ENCODE data around the gene EML2. TPM values are rescaled to one million over a fixed set of nuclear protein-coding genes. Genes with fewer than 3 reads are reported as not detected.

Gene EML2
- total and polyA plus RNA-seq, 10 of the 15 experiments (the other 5 are each of a cell fraction or from before 2014, with no cell fraction given), result 1.6 to 64.0 (median 27.5) TPM

DNA sequence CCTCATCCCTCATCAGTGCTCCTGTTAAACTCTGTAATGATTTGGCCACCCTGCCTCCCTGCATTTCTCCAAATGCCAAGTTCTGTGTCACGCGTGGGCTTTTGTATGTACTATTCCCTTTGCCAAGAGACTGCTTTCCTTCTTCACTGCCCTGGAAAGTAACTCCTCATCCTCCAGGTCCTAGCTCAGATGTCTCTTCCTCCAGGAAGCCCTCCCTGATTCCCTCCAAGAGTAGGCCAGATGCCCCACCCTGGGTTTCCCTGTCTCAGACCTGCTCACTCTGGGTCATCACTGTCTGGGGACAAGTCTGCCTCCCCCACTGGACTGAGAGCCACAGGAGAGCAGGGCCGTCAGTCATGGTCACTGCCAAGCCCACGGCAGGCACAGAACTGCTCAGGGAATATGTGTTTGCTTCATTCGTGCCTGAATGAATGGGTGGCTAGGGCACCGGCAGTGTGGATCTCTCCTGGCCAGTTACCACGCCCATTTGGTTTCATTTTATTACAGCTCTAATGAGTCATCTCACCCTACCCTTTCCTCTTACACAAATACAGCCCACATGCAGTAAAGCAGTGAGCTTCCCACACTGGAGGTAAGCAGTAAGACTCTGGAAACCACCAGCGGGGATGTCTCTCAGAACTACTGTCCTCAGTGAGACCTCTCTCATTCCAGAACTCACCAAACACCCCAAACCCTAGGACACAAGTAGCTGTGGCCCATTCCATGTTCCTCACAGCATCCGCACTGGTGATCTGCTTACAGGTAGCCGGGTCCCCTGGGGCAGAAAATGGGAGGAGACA lies 25.1 kb downstream of the EML2 start (continued):
- 0 out of 2 replicates have a peak, but pooled peaks have one; percentile 22 for TF ChIP-seq HCFC1 (IDR thresholded peaks at IDR 0.05; ENCODE audit: low read length)
- TF ChIP-seq TBL1XR1 (IDR thresholded peaks at IDR 0.05; ENCODE audit: low read depth, low read length), result no peak
- TF ChIP-seq, protein P1, sequence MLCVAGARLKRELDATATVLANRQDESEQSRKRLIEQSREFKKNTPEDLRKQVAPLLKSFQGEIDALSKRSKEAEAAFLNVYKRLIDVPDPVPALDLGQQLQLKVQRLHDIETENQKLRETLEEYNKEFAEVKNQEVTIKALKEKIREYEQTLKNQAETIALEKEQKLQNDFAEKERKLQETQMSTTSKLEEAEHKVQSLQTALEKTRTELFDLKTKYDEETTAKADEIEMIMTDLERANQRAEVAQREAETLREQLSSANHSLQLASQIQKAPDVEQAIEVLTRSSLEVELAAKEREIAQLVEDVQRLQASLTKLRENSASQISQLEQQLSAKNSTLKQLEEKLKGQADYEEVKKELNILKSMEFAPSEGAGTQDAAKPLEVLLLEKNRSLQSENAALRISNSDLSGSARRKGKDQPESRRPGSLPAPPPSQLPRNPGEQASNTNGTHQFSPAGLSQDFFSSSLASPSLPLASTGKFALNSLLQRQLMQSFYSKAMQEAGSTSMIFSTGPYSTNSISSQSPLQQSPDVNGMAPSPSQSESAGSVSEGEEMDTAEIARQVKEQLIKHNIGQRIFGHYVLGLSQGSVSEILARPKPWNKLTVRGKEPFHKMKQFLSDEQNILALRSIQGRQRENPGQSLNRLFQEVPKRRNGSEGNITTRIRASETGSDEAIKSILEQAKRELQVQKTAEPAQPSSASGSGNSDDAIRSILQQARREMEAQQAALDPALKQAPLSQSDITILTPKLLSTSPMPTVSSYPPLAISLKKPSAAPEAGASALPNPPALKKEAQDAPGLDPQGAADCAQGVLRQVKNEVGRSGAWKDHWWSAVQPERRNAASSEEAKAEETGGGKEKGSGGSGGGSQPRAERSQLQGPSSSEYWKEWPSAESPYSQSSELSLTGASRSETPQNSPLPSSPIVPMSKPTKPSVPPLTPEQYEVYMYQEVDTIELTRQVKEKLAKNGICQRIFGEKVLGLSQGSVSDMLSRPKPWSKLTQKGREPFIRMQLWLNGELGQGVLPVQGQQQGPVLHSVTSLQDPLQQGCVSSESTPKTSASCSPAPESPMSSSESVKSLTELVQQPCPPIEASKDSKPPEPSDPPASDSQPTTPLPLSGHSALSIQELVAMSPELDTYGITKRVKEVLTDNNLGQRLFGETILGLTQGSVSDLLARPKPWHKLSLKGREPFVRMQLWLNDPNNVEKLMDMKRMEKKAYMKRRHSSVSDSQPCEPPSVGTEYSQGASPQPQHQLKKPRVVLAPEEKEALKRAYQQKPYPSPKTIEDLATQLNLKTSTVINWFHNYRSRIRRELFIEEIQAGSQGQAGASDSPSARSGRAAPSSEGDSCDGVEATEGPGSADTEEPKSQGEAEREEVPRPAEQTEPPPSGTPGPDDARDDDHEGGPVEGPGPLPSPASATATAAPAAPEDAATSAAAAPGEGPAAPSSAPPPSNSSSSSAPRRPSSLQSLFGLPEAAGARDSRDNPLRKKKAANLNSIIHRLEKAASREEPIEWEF (IDR thresholded peaks at IDR 0.05; ENCODE audit: insufficient replicate concordance, low read depth, low read length), result no peak
- no peak for TF ChIP-seq LARP7 (IDR thresholded peaks at IDR 0.05)
- TF ChIP-seq HDAC2 (IDR thresholded peaks at IDR 0.05), result no peak
- TF ChIP-seq RELA (IDR thresholded peaks at IDR 0.05; ENCODE audit: borderline replicate concordance, partially characterized antibody), result no peak
- TF ChIP-seq, protein P2, sequence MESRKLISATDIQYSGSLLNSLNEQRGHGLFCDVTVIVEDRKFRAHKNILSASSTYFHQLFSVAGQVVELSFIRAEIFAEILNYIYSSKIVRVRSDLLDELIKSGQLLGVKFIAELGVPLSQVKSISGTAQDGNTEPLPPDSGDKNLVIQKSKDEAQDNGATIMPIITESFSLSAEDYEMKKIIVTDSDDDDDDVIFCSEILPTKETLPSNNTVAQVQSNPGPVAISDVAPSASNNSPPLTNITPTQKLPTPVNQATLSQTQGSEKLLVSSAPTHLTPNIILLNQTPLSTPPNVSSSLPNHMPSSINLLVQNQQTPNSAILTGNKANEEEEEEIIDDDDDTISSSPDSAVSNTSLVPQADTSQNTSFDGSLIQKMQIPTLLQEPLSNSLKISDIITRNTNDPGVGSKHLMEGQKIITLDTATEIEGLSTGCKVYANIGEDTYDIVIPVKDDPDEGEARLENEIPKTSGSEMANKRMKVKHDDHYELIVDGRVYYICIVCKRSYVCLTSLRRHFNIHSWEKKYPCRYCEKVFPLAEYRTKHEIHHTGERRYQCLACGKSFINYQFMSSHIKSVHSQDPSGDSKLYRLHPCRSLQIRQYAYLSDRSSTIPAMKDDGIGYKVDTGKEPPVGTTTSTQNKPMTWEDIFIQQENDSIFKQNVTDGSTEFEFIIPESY (IDR thresholded peaks at IDR 0.05), result no peak
- TF ChIP-seq, protein P3, sequence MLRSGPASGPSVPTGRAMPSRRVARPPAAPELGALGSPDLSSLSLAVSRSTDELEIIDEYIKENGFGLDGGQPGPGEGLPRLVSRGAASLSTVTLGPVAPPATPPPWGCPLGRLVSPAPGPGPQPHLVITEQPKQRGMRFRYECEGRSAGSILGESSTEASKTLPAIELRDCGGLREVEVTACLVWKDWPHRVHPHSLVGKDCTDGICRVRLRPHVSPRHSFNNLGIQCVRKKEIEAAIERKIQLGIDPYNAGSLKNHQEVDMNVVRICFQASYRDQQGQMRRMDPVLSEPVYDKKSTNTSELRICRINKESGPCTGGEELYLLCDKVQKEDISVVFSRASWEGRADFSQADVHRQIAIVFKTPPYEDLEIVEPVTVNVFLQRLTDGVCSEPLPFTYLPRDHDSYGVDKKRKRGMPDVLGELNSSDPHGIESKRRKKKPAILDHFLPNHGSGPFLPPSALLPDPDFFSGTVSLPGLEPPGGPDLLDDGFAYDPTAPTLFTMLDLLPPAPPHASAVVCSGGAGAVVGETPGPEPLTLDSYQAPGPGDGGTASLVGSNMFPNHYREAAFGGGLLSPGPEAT (IDR thresholded peaks at IDR 0.05; ENCODE audit: low read depth), result no peak
- TF ChIP-seq, protein P4, sequence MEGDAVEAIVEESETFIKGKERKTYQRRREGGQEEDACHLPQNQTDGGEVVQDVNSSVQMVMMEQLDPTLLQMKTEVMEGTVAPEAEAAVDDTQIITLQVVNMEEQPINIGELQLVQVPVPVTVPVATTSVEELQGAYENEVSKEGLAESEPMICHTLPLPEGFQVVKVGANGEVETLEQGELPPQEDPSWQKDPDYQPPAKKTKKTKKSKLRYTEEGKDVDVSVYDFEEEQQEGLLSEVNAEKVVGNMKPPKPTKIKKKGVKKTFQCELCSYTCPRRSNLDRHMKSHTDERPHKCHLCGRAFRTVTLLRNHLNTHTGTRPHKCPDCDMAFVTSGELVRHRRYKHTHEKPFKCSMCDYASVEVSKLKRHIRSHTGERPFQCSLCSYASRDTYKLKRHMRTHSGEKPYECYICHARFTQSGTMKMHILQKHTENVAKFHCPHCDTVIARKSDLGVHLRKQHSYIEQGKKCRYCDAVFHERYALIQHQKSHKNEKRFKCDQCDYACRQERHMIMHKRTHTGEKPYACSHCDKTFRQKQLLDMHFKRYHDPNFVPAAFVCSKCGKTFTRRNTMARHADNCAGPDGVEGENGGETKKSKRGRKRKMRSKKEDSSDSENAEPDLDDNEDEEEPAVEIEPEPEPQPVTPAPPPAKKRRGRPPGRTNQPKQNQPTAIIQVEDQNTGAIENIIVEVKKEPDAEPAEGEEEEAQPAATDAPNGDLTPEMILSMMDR (IDR thresholded peaks at IDR 0.05 in 2 of 3, conservative IDR thresholded peaks at IDR 0.05 in 1 of 3; ENCODE audit: control insufficient read depth in 2 of 3, extremely low read depth in 1 of 3, insufficient read depth in 1 of 3, low read depth in 3 of 3, low read length in 3 of 3), result no peak
- no peak for TF ChIP-seq SMC3 (IDR thresholded peaks at IDR 0.05; ENCODE audit: borderline replicate concordance, low read length)
- no peak for TF ChIP-seq MEF2A (IDR thresholded peaks at IDR 0.05; ENCODE audit: insufficient read depth, low read depth, low read length)
- TF ChIP-seq SMAD5 (IDR thresholded peaks at IDR 0.05; ENCODE audit: low read depth), result no peak
- TF ChIP-seq MTA2 (IDR thresholded peaks at IDR 0.05; ENCODE audit: low read depth), result no peak
- TF ChIP-seq, protein P5, sequence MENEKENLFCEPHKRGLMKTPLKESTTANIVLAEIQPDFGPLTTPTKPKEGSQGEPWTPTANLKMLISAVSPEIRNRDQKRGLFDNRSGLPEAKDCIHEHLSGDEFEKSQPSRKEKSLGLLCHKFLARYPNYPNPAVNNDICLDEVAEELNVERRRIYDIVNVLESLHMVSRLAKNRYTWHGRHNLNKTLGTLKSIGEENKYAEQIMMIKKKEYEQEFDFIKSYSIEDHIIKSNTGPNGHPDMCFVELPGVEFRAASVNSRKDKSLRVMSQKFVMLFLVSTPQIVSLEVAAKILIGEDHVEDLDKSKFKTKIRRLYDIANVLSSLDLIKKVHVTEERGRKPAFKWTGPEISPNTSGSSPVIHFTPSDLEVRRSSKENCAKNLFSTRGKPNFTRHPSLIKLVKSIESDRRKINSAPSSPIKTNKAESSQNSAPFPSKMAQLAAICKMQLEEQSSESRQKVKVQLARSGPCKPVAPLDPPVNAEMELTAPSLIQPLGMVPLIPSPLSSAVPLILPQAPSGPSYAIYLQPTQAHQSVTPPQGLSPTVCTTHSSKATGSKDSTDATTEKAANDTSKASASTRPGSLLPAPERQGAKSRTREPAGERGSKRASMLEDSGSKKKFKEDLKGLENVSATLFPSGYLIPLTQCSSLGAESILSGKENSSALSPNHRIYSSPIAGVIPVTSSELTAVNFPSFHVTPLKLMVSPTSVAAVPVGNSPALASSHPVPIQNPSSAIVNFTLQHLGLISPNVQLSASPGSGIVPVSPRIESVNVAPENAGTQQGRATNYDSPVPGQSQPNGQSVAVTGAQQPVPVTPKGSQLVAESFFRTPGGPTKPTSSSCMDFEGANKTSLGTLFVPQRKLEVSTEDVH (IDR thresholded peaks at IDR 0.05; ENCODE audit: low read depth, partially characterized antibody), result no peak
- TF ChIP-seq HDAC6 (IDR thresholded peaks at IDR 0.05; ENCODE audit: unreplicated experiment), result no peak

Data from GM12878 (cell line).